Cardiac muscle cell (in vitro differentiated cells and primary cell): ENCODE measurements around the gene CBR3. TPM values are rescaled to one million over a fixed set of nuclear protein-coding genes. Genes with fewer than 3 reads are reported as not detected.

Experiments used
- DNase-seq, 2 donors: peaks; one replicate each; pipeline versions ENCODE4 v3.0.0 to v3.0.0-alpha.2; 2010 to 2017; ENCODE audit warnings: low read depth in 1 of 2, low spot score in 1 of 2
- H3K27ac ChIP-seq: fragments of 200-600 bp; sonication (generic); 2 replicates; pipeline ENCODE4 v1.5.1; 2016
- H3K27me3 ChIP-seq: fragments of 200-600 bp; sonication (generic); 2 replicates; pipeline ENCODE4 v1.6.0; 2016; ENCODE audit warnings: control low read depth
- H3K36me3 ChIP-seq: fragments of 200-600 bp; sonication (generic); 2 replicates; pipeline ENCODE4 v1.5.1; 2016; ENCODE audit warnings: control low read depth
- H3K4me1 ChIP-seq: fragments of 200-600 bp; sonication (generic); 2 replicates; pipeline ENCODE4 v1.8.1; 2017; ENCODE audit warnings: low read depth, mild to moderate bottlenecking, mixed run types
- H3K4me3 ChIP-seq: fragments of 200-600 bp; sonication (generic); 2 replicates; pipeline ENCODE4 v1.5.1; 2016; ENCODE audit warnings: mild to moderate bottlenecking
- H3K9me3 ChIP-seq: fragments of 200-600 bp; sonication (generic); 2 replicates; pipeline ENCODE4 v1.5.1; 2017; ENCODE audit warnings: low read depth, mild to moderate bottlenecking, control low read depth
- polyA plus RNA-seq: library from polyadenylated mRNA; unstranded; fragments of >200 nt; fragmentation: Nextera tagmentation; extraction: Ambion mirVana; gene quantifications from 2 replicates; pipeline ENCODE4 v1.2.1, GENCODE V29; 2016
- total RNA-seq: library from RNA; depleted of rRNA; stranded (reverse); fragments of >200 nt; gene quantifications from 2 replicates; pipeline ENCODE4 v1.2.3, GENCODE V29; 2016
- TF ChIP-seq, protein P1 (sequence below): IDR thresholded peaks from 2 replicates; pipeline ENCODE4 v1.5.1; 2012; ENCODE audit warnings: low read depth, mild to moderate bottlenecking, low read length

CBR3 gene
- total RNA-seq (not detected in 2 replicates), polyA plus RNA-seq (not detected in 2 replicates)

DNA sequence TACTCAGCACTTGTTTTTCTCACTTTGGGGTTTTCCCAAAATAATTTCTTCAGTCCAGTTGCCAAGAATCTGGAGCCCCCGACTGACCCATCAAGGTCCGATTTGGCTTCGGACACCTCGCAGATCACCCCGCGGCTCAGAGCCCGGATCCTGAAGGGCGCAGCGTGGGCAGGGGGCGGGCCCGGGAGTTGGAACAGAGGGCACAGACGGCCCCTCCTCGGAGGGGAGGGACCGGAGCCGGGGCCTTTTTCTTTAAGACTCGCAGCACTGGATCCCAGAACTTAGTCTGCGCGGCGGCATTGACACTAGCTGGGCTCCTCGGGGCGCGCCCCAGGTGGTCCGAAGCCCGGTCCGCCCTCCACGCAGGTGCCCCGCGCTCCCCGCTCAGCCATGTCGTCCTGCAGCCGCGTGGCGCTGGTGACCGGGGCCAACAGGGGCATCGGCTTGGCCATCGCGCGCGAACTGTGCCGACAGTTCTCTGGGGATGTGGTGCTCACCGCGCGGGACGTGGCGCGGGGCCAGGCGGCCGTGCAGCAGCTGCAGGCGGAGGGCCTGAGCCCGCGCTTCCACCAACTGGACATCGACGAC, at the start of gene CBR3:
Gene CBR3, plus strand, starts transcription at position 277 of the 588 bp plus-strand sequence. Its CDS starts 114 bp downstream, at position 391.
- Histone ChIP-seq H3K9me3 (no peaks in the 10 kb centered on the region), H3K4me3 (peak within 1 kb of the TSS; percentile 31), H3K27ac (no peak within 1 kb of the TSS), H3K4me1 (peaks cover 4% of the 10 kb centered on the region), H3K27me3 (peaks cover 86% of the 10 kb centered on the region), H3K36me3 (no peaks in the 10 kb centered on the region)
- peak in 1 of 2 donors; percentile 77 for DNase-seq
- TF ChIP-seq, protein P1, sequence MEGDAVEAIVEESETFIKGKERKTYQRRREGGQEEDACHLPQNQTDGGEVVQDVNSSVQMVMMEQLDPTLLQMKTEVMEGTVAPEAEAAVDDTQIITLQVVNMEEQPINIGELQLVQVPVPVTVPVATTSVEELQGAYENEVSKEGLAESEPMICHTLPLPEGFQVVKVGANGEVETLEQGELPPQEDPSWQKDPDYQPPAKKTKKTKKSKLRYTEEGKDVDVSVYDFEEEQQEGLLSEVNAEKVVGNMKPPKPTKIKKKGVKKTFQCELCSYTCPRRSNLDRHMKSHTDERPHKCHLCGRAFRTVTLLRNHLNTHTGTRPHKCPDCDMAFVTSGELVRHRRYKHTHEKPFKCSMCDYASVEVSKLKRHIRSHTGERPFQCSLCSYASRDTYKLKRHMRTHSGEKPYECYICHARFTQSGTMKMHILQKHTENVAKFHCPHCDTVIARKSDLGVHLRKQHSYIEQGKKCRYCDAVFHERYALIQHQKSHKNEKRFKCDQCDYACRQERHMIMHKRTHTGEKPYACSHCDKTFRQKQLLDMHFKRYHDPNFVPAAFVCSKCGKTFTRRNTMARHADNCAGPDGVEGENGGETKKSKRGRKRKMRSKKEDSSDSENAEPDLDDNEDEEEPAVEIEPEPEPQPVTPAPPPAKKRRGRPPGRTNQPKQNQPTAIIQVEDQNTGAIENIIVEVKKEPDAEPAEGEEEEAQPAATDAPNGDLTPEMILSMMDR: no peak

DNA sequence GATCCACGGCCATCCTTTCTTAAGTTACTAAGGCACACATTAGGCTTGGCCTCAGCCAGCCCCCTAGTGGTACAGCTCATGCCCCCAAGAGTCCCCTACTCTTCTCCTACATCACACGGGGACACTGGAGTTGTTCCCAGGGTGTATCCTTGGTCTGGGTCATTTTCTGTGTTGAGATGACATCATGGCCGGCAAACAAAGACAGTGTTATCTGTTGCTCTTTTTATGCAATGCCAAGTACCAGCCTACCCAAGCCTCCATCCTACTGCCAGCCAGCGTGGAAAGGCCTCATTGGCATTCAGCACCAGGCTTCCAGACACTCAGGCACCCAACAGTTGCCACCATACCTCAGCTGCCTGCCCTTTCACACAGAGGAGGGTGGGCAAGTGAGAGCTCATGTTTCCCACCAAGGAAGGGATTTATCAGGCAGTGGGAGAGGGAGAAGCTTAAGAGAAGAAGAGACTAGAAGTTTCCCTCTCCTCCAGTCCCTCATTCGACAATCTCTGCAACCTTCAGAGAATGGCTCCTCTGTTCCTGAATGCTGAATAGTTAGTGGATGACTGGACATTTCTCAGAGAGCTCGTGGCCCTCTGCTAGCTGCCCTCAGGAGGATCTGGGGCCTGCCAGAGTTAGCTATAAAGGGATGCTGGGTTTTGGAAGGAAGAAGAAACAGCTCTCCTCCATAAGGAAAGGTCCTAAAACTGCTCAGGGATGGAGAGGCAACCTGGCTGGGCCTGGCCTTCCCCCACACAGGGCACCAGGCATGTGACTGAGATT, 47.3 kb upstream of the CBR3 start:
- DNase-seq: no peak
- TF ChIP-seq, protein P1: peak; percentile 23
- Histone ChIP-seq H3K27me3 (no peaks in the 10 kb centered on the region), H3K9me3 (no peaks in the 10 kb centered on the region), H3K27ac (no peak overlapping the region), H3K4me1 (no peaks in the 10 kb centered on the region), H3K36me3 (no peaks in the 10 kb centered on the region), H3K4me3 (no peak overlapping the region)

DNA sequence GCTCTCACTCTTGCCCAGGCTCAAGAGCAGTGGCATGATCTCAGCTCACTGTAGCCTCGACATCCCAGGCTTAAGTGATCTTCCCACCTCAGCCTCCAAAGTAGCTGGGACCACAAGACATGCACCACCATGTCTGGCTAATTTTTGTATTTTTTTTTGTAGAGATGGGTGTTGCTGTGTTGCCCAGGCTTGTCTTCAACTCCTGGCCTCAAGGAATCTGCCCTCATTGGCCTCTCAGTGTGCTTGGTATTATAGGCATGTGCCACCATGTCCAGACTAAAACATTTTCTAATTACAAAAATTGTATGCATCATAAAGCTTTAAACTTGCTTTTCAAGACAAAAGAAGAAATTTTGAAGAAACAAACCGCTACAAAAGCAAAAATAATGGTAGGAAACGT, 44.9 kb upstream of the CBR3 start:
- H3K27me3 ChIP-seq: no peaks in the 10 kb centered on the region
- H3K27ac ChIP-seq: no peak overlapping the region
- no peaks in the 10 kb centered on the region for H3K36me3 ChIP-seq
- TF ChIP-seq, protein P1: no peak
- H3K4me1 ChIP-seq: no peaks in the 10 kb centered on the region
- DNase-seq: no peak
- H3K9me3 ChIP-seq: no peaks in the 10 kb centered on the region
- no peak overlapping the region for H3K4me3 ChIP-seq

DNA sequence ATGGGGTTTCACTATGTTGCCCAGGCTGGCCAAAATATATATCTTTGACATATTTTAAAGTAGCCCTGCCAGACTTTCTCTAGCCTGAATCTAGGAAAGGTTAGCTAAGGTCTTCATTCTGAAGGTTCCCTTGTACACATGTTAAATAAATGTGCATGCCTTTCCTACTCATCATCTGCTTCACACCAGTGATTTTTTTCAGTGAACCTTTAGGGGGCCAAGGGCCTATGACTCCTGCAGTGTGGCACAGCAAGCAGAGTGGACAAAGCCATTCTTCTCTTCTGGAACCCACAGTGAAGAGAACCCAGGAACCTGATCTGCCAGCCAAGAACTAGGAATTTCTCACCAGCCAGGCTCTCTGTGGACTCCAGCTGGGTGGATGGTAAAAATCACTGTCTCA, 42.2 kb upstream of the CBR3 start:
- no peaks in the 10 kb centered on the region for H3K9me3 ChIP-seq
- H3K4me1 ChIP-seq: no peaks in the 10 kb centered on the region
- H3K27me3 ChIP-seq: no peaks in the 10 kb centered on the region
- no peak overlapping the region for H3K27ac ChIP-seq
- TF ChIP-seq, protein P1: no peak
- no peak overlapping the region for H3K4me3 ChIP-seq
- DNase-seq: no peak
- H3K36me3 ChIP-seq: no peaks in the 10 kb centered on the region

DNA sequence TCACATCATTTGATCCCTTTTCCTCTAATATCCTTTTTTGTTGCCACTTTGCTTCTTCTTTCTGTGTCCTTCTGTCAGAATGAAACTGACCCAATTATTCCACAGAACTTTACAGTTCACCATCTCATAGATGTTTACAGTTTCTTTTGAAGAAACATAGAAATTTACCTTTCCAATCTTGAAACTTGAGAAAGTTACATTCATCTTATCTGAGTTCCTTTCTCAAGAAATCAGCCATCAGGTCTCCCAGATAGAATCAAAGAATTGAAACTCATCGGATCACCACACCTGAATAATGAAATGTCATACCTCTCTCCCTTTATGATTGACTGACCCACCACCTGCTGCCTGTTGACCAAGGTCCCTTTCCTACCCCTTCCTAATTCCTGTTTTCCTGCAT, 41.4 kb upstream of the CBR3 start:
- H3K36me3 ChIP-seq: no peaks in the 10 kb centered on the region
- no peaks in the 10 kb centered on the region for H3K27me3 ChIP-seq
- no peaks in the 10 kb centered on the region for H3K9me3 ChIP-seq
- no peak overlapping the region for H3K27ac ChIP-seq
- TF ChIP-seq, protein P1: no peak
- DNase-seq: no peak
- H3K4me1 ChIP-seq: no peaks in the 10 kb centered on the region
- H3K4me3 ChIP-seq: no peak overlapping the region
